Mesodermal cell (in vitro differentiated cells): Measurements from ENCODE around the gene DRC3.

Experiments
- H3K27ac ChIP-seq: 2 replicates; pipeline ENCODE4 v1.7.0; 2013; ENCODE audit warnings: mild to moderate bottlenecking, low read depth, low read length, moderate library complexity; ENCODE audit not compliant: severe bottlenecking
- H3K36me3 ChIP-seq: 2 replicates; pipeline ENCODE4 v1.7.1; 2013; ENCODE audit warnings: mild to moderate bottlenecking, low read length, moderate library complexity; ENCODE audit not compliant: control insufficient read depth, insufficient read depth
- H3K4me1 ChIP-seq: one replicate; pipeline ENCODE4 v1.7.1; 2013; ENCODE audit warnings: mild to moderate bottlenecking, low read length; ENCODE audit not compliant: insufficient read depth, control insufficient read depth, poor library complexity, severe bottlenecking
- H3K4me3 ChIP-seq: 2 replicates; pipeline ENCODE4 v1.7.0; 2013; ENCODE audit warnings: low read length, control low read depth, mild to moderate bottlenecking; ENCODE audit not compliant: insufficient read depth, poor library complexity, severe bottlenecking; ENCODE audit errors: extremely low read depth
- H3K9me3 ChIP-seq: 2 replicates; pipeline ENCODE4 v1.7.1; 2013; ENCODE audit warnings: mild to moderate bottlenecking, low read length, moderate library complexity; ENCODE audit not compliant: control insufficient read depth
- WGBS, 2 experiments: methylation state at CpG; one replicate each; pipeline ENCODE4 v1.1.5; 2013; ENCODE audit warnings: missing lambda C conversion rate in 2 of 2; ENCODE audit not compliant: insufficient coverage in 2 of 2; 5-methylcytosine and 5-hydroxymethylcytosine counted together

Gene DRC3

GRCh38 chr17:18037486-18037885 is 64.8 kb downstream of the DRC3 start:
- H3K9me3 ChIP-seq: no peaks in the 10 kb centered on the region
- 93 to 94% methylated on average over 5 to 6 of the region's 6 CpGs for WGBS, 2 experiments

GRCh38 chr17:18038149-18038850 is 65.6 kb downstream of the DRC3 start:
- peaks cover 10% of the 10 kb centered on the region for H3K4me1 ChIP-seq
- WGBS, 2 experiments: 4 to 8% methylated on average over 7 to 12 of the region's 13 CpGs
- peak overlapping the region; percentile 79 for H3K4me3 ChIP-seq
- H3K36me3 ChIP-seq: no peaks in the 10 kb centered on the region
- H3K9me3 ChIP-seq: no peaks in the 10 kb centered on the region
- H3K27ac ChIP-seq: no peak overlapping the region

More at GRCh38 chr17:18037486-18037885, 64.8 kb downstream of the DRC3 start:
- Histone ChIP-seq H3K4me3 (no peak overlapping the region), H3K4me1 (peaks cover 10% of the 10 kb centered on the region), H3K27ac (no peak overlapping the region), H3K36me3 (no peaks in the 10 kb centered on the region)

GRCh38 chr17:18038861-18039534 is 66.3 kb downstream of the DRC3 start, which contains the start of the genes ATPAF2 and GID4:
ATPAF2 (minus strand) TSS chr17:18039168; CDS start chr17:18039013, 155 bp downstream.
GID4 (plus strand) TSS chr17:18039408; CDS start chr17:18039465, 57 bp downstream.
- Histone ChIP-seq H3K4me1 (peaks cover 10% of the 10 kb centered on the region), H3K36me3 (no peaks in the 10 kb centered on the region), H3K9me3 (no peaks in the 10 kb centered on the region), H3K27ac (no peak within 1 kb of the TSS), H3K4me3 (peak within 1 kb of the TSS; percentile 79)
- 0% methylated on average over 31 to 56 of the region's 67 CpGs for WGBS, 2 experiments

- H3K4me1 ChIP-seq: peaks cover 10% of the 10 kb centered on the region
- WGBS, 2 experiments: 1% methylated on average over 41 to 52 of the region's 81 CpGs
- no peak overlapping the region for H3K27ac ChIP-seq
- H3K4me3 ChIP-seq: peak overlapping the region; percentile 79
- H3K36me3 ChIP-seq: no peaks in the 10 kb centered on the region
- no peaks in the 10 kb centered on the region for H3K9me3 ChIP-seq
Observed at GRCh38 chr17:18039535-18040260, 67.0 kb downstream of the DRC3 start.

- Histone ChIP-seq H3K27ac (no peak overlapping the region), H3K4me1 (peaks cover 10% of the 10 kb centered on the region), H3K36me3 (peaks cover 4% of the 10 kb centered on the region), H3K9me3 (no peaks in the 10 kb centered on the region), H3K4me3 (peak overlapping the region; percentile 79)
- WGBS, 2 experiments: 46 to 47% methylated on average over 6 of the region's 6 CpGs
Observed at GRCh38 chr17:18040261-18040858, 67.7 kb downstream of the DRC3 start.

- peaks cover 13% of the 10 kb centered on the region for H3K36me3 ChIP-seq
- no CpG with 5 or more reads among the region's 1 CpG for WGBS, 2 experiments
- peaks cover 10% of the 10 kb centered on the region for H3K4me1 ChIP-seq
- no peak overlapping the region for H3K27ac ChIP-seq
- H3K4me3 ChIP-seq: no peak overlapping the region
- H3K9me3 ChIP-seq: no peaks in the 10 kb centered on the region
Observed at GRCh38 chr17:18041776-18042175, 69.1 kb downstream of the DRC3 start.

- H3K36me3 ChIP-seq: peaks cover 20% of the 10 kb centered on the region
- no peak overlapping the region for H3K4me3 ChIP-seq
- 77 to 85% methylated on average over 4 to 5 of the region's 8 CpGs for WGBS, 2 experiments
- H3K27ac ChIP-seq: no peak overlapping the region
- no peaks in the 10 kb centered on the region for H3K9me3 ChIP-seq
- peaks cover 9% of the 10 kb centered on the region for H3K4me1 ChIP-seq
Observed at GRCh38 chr17:18042983-18043382, 70.3 kb downstream of the DRC3 start.

GRCh38 chr17:18043491-18043890 is 70.8 kb downstream of the DRC3 start:
- no peaks in the 10 kb centered on the region for H3K9me3 ChIP-seq
- no peak overlapping the region for H3K27ac ChIP-seq
- no peak overlapping the region for H3K4me3 ChIP-seq
- H3K36me3 ChIP-seq: peaks cover 23% of the 10 kb centered on the region
- WGBS, 2 experiments: 90 to 100% methylated on average over 1 of the region's 1 CpG
- peaks cover 7% of the 10 kb centered on the region for H3K4me1 ChIP-seq

GRCh38 chr17:18044609-18045008 is 71.9 kb downstream of the DRC3 start:
- WGBS, 2 experiments: 96 to 100% methylated on average over 2 to 3 of the region's 3 CpGs
- H3K36me3 ChIP-seq: peaks cover 27% of the 10 kb centered on the region
- H3K4me1 ChIP-seq: peaks cover 7% of the 10 kb centered on the region
- no peak overlapping the region for H3K4me3 ChIP-seq
- no peaks in the 10 kb centered on the region for H3K9me3 ChIP-seq
- no peak overlapping the region for H3K27ac ChIP-seq

GRCh38 chr17:18045691-18046350 is 73.2 kb downstream of the DRC3 start:
- peaks cover 6% of the 10 kb centered on the region for H3K4me1 ChIP-seq
- WGBS, 2 experiments: 90 to 93% methylated on average over 2 to 3 of the region's 3 CpGs
- H3K4me3 ChIP-seq: no peak overlapping the region
- no peaks in the 10 kb centered on the region for H3K9me3 ChIP-seq
- H3K36me3 ChIP-seq: peaks cover 30% of the 10 kb centered on the region
- H3K27ac ChIP-seq: no peak overlapping the region
